GM20431 (cell line): ENCODE results near the gene C13orf42.

ENCODE experiments used
- in situ Hi-C: fragments of 300-500 bp; cut with MseI, MboI; formaldehyde crosslinking; loops from one replicate; pipeline ENCODE4 v1.15.0; 2020; ENCODE audit warnings: low sequenced_read_pairs; ENCODE audit not compliant: unreplicated experiment

C13orf42 gene

DNA sequence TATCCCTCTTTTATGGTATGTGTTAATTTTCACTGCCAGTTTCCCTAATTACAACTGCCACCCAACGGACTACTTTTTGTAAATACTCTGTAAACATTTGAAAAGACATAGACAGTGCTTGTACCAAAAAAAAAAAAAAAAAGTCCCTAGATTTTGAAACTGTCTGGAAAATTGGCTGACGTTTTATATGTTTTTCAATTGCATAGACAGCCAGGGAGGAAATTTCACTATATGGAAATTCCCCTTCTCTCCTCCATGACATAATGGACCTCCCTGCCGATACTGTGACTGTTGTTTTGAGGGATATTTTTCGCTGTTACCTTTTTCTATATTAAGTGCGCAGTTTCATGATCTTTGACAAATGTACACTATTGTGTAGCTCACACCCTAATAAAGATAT, 43.4 kb downstream of the C13orf42 start:
- in situ Hi-C loops, result loop anchor here (25.0 kb wide), 1 partner anchor 1080 kb away; the partner anchor contains the start of gene TRIM13

DNA sequence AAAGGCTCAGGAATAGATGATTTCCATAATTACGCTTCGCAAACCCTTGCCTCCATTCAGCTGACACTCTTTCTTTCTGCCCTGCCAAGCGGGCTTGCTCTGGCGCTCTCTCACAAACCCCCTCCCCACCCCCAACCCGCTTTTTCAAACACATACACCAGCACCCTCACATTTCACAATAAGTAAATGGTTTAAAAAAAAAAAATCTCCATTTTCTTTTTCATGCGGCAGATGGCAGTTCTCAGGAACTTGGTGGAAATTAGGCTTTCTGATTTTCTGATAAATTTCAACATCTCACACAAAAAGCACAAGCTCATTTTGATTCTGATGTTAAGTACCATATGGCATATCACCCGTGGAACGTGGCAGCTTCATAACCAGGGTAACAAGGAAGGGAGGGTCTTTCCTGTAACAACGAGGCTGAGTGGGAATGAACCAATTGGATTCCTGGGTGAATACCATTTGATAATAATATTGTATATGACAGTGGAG, 43.8 kb downstream of the C13orf42 start:
- in situ Hi-C loops, result loop anchor here (25.0 kb wide), 1 partner anchor 1080 kb away; the partner anchor contains the start of gene TRIM13

DNA sequence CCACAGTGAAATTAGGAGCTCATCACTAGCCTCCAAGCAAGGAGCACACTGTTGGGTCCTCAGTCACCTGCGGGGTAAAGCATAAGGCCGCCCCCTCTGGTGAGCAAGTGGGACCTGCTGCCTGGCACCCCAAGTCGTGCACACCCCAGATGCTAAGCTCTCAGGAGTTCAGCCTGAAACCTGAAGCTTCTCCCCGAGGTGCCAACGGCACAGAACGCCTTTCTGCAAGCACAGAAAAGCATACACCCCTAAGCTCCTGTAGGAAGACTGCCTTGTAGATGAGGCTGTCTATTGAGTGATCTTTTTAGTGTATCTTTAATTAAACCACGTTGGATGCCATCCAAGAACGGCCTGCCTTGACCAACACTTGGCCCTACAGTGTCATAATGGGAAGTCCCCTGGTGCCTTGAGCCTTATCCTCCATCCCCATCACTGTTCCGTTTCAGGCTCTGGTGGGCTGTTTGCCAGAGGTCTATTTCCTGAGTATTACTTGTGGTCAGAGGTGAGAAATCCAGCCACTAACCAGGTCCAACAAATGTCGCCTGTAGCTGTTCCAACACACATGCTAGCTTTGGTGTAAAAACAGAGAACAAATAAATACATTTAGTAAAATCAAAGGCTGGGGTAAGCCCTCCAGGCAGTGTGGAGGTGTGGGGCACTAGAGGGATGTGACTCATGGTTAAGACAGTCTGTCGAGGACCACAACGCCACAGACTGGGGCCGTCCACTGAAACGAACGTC, 44.8 kb downstream of the C13orf42 start:
- in situ Hi-C loops, result loop anchor here (25.0 kb wide), 1 partner anchor 1079 kb away; the partner anchor contains the start of gene TRIM13

DNA sequence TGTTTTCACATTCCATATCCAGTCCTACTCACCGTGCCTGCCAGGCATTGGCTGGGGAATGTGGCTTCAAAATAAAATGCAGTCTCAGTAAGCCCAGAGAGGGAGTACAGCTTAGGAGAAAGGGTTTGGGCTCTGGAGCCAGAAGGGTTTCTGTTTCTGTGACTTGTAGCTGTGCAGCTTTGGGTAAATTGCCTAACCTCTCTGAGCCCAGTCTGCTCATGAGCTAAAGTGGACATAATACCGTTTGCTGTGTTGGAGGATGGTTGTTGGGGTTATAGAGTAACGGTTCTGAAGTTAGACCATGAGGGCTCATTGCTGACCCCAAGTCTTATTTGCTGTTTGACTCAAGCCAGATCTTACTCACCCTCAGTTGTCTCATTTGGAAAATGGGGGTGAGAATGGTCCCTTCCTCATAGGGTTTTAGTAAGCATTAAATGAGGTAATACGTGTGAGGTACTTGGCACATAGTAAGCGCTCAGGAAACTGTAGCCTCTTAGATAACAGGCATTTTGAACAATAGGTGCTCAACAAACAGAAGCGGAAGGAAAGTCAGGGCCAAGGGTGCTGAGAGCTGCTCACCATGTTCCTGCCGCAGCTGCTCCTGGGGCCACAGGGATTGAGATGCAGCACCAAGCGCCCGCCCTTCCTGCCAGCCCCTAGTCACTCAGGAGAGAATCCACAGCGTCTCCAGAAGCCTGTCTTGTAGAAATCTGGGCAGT, 45.5 kb downstream of the C13orf42 start:
- in situ Hi-C loops, result loop anchor here (25.0 kb wide), 1 partner anchor 1078 kb away; the partner anchor contains the start of gene TRIM13

DNA sequence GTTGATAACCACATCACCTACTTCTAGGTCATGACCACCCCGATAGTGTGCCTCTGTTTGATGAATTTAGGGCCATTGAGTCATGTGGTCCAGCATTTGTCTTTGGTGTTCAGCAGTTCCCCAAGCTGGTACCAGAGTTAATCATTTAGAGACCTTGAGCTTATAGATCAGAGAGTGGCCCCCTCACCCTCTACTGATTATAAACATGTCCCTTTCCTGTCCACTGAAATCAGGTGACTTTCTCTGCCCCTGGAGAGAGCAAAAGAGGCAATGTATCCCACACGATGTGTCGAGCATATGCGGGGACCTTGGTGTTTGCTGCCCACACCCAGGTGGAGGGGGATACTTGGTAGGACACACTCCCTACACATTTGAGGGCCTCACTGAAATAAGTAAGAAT, 46.3 kb downstream of the C13orf42 start:
- in situ Hi-C loops, result loop anchor here (25.0 kb wide), 1 partner anchor 1077 kb away; the partner anchor contains the start of gene TRIM13

DNA sequence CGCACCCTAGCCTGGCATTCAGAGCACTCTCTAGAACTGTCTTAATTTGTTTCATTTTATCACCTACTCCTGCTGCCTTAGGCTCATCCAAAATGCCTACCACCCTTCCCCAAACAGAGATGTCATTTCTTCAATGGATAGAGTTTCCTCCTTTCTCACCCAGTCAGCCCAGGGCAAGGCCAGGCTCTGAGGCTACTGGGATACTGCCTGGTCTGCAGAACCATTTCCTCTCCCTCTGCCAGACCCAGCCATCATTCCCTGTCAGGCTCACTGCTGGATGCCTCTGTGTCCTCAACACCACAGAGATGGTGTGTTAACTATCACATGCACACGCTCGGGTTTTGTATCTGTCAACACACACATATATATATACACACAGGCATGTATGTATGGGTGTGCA, 47.2 kb downstream of the C13orf42 start:
- in situ Hi-C loops, result loop anchor here (25.0 kb wide), 1 partner anchor 1077 kb away; the partner anchor contains the start of gene TRIM13

DNA sequence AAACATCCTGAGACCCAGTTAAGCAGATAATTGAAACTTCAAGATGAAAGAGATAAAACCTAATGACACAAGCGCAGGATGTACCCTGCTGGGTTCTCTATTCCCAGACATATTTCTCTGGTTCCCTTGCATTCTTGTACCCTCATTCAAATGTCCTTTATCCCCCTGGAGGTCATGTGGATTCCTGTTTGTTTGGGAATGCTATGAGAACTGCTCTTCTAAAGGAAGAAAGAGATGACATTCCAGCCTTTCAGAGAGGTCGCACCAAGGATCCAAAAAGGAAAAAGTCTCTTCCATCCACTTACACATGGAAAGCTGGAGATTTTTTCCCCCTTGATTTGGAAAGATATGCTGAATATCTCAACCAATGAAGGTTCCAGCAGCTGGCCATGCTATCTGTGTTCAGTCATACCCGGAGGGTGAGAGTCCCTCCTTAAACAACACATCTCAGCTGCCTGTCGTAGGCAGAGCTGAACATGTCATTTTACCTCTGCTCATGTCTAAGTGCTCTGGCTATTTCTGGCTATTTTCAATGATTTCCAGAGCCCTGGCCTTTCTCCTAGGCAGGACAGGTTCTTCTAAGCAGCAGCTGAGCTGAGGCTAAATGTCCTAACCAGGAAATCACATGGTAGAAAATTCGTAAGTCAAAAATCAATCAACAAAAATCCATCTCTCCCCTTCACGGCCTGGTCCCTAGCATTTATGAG, 52.5 kb downstream of the C13orf42 start:
- in situ Hi-C loops, result loop anchor here (25.0 kb wide), 1 partner anchor 1071 kb away; the partner anchor contains the start of gene TRIM13

DNA sequence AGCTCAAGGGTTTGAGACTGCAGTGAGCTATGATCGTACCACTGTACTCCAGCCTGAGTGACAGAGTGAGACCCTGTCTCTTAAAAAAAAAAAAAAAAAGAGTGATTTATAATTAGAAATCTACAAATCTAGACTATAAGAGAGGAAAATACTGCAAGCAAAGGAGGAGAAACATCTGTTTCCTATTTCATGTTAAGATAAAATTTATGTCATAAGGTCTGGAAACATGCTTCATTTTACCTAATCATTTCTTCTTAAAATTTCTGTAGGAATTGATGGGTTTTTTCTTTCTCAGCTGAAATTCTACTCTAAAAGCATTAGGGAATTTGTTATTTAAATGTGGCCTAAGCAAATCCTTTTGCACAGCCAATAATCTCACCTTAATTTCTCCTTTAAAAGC, 53.2 kb downstream of the C13orf42 start:
- in situ Hi-C loops, result loop anchor here (25.0 kb wide), 1 partner anchor 1071 kb away; the partner anchor contains the start of gene TRIM13

DNA sequence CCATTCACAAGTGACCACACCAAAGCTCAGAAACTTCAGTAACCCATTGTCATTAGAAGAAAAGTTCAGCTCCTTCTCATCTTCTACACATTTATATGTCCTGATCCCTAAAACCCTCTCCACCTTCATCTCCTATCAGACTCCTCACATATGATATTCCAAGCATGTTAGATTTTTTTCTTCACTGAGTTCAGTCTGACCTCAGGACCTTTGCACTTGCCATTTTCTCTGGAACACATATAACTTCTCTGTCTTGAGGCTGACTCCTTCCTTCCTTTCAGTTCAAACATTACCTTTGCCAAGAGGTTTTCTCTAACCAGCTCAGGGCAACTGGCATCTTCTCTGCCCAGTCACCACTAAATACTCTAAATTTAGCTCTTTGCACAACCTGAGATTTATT, 54.1 kb downstream of the C13orf42 start:
- in situ Hi-C loops, result loop anchor here (25.0 kb wide), 1 partner anchor 1070 kb away; the partner anchor contains the start of gene TRIM13

DNA sequence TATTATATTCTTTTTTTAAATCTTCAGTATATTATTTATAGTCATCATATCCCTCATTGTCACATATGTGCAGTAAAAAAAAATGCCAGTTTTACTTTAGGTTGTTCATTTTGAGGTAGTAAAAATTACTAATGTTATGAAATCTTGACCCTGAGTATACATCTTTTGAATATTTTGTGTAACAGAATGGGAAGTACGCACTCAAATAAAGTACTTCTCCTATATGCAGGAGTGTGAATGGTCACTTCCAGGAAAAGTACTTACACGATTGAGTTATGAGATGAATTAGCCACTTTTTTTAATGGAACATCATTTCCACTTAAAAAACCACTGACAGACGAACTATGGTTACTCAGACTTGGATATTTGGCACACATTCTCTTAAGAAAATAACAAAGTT, 58.5 kb downstream of the C13orf42 start:
- in situ Hi-C loops, result loop anchor here (25.0 kb wide), 1 partner anchor 1065 kb away; the partner anchor contains the start of gene TRIM13

DNA sequence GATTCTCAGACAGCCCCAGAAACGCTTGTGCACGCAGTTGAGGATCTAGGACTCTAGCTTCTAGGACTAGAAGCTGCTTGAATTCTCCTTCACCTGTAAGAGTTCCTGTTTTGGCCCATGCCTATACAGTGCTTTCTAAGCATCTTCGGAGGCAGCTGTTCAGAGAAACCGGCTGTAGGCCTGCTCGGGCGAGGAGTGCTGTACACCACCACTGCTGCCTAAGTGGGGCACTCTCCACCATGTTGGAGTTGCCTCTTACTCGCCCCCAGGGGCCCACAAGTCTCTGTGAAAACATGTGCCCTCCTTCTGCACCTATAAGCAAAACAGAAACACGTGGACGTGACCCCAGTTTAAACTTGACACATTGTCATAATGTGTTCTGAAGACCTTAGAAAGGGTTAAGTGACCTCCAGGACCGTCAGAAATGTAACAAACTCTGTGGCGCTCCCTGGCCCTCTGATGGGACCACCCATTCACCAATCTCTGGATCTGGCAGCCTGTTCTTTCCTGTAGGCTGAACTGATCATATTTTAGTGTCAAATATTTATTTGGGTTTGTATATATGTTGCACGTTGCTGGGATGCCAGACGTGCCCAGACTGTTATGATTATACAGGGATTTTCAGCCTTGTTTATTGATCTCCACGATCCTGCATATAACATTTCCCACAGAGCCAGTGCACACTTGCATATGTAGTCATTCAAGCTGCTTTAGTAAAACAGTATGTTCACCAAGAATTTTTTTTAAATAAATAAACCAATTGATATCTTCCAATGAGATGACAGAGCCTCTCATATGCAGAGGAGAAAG, 60.8 kb downstream of the C13orf42 start:
- in situ Hi-C loops, result loop anchor here (25.0 kb wide), 1 partner anchor 1063 kb away; the partner anchor contains the start of gene TRIM13

DNA sequence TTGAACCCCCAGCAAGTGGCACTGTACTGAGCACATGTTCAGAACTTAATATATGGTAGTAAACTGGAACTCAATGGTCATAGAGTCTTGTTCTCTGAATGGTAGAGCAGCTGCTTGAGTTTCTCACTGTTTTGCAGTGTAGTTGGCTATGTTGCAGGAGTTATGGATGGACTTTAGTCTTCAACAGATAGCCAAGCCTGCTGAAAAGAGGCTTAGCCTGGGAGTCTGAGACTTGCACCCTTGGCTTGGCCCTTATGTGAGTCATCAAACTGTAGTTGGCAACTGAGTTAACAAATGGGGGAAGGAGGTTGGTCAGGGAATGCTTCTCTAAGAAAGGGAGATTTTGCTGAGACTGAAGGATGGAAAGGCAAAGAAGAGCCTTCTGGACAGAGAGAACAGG, 62.5 kb downstream of the C13orf42 start:
- in situ Hi-C loops, result no loop called here

DNA sequence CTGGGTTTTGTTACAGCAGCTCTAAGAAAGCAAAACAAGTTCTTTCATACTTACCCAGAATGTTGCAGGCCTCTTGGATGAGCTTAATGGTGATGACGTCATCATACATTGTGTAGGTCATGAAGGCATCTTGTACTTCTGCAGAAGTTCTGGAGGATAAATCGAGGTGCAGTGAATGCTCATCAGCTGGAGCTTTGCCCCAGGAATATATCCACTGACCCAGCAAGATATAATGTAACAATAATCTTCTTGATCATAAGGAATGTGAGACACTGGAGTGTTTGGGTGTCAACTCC, 63.0 kb downstream of the C13orf42 start:
- in situ Hi-C loops, result no loop called here

DNA sequence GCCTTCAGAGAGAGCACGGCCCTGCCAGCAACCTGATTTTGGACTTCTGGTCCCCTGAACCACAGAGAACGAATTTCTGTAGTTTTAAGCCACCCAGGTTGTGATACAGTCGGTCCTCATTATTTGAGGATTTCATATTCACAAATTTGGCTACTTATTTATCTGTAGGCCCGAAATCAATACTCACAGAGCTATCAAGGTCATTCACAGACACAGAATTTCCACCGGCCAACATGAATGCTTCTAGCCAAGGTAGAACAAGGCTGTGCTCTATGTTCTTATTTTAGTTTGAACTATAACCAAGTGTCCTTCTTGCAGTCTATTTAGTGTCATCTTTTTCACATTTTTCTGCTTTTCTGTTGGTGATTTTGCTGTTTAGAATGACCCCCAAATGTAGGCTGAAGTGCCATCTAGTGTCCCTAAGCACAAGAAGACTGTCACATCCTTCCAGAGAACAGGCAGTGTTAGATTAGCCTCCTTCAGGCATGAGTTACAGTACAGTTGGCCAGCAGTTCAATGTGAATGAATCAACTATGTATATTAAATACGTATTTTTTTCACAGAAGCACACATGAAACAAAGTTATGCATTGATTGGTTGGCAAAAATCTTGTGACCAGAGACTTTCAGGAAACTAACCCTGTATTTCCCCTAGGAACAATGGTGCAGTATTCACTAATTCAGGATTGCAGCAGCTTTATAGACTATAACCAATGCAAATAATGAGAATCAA, 63.5 kb downstream of the C13orf42 start:
- in situ Hi-C loops, result no loop called here

DNA sequence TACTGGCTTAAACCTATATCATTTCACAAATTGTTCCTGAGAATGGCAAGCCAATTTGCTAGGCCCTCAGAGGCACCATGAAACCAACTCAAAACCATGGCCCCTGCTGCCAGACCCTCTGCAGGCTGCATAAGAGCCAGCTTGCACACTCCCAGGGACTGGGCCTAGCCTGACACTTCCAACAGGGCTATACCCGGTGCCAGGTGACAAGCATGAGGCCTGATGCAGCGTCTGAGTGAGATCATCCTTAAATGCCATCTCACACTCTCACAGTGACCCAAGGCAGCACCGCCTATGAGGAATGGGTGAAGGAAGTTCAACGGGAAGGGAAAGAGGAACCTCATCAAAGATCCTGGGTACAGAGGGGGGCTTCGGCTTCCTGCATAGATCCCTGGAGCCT, 65.6 kb downstream of the C13orf42 start:
- in situ Hi-C loops, result no loop called here

DNA sequence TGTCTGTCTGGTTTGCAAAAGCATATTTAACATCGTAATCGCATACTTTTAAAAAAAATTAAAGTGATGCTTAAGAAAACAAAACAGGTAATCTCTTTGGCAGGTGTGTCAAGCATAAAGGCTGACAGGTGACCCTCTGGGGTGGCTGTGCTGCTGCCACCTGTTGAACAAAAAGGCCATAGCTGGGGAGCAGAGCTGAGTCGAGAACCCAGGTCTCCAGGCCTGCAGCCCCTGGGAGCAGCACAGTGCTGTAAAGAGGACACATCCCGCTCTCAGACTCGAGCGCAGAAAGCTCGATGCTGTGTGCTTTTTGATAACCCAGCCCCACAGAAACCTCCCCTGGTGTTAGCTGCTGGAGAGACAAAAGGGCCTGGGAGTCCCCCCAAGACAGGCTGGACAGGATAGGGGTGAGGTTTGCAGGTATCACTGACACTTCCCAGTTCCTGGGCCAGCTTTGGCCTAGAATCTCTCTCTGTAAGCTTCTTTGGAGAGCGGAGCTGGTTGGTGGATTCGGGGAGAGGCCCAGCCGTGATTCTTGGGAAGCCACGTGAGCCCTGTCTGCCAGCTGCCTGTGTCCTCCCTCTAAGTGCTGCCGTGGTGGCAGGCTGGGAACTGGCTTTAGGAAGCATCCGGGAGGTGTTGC, 66.9 kb downstream of the C13orf42 start:
- in situ Hi-C loops, result no loop called here

DNA sequence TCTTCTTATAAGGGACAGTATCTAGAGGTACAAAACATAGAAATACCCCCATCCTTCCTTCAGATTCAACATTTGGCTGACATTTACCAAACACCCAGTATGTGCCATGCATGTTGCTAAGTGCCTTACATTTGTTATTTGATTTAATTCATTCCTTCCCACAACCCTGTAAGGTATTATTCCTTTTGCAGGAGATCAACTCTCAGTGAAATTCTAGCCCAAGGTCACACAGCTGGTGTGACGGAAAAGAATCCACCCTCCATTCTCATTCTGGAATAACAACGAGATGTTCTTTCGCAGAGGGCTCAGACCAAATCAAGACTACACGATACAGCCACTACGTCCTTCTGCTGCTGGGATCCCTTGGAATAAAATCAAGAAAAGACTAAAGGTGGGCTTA, 67.8 kb downstream of the C13orf42 start:
- in situ Hi-C loops, result no loop called here

DNA sequence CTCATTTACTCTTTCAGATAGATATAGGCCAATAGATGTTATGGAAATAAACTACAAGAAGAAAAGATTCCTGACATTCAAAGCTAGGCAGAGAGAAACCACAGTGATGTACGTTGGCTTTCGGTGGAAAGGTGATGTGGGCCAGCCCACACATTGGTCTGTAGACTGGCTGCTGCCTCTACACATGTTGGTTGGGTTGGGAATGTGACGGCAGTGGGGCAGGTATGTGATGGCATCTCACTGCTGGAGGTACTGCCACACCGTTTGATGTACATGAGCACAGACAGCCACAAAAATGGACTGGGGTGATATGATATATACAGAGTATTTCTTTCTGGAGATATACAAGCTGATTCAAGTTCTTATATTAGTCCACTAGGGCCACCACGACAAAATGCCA, 69.4 kb downstream of the C13orf42 start:
- in situ Hi-C loops, result no loop called here
